BJ (cell line): ENCODE data around the gene COL9A2. TPM values are rescaled to one million over a fixed set of nuclear protein-coding genes. Genes with fewer than 3 reads are reported as not detected.

Experiments used
- CTCF ChIA-PET: fragments of 350-600 bp; formaldehyde crosslinking; extraction: SDS; loops from one replicate; lab custom pipeline; 2021; ENCODE audit warnings: antibody characterized with exemption, inconsistent platforms; lab: Yijun Ruan, JAX
- POLR2A ChIA-PET: fragments of 300-600 bp; sonication (Branson Sonifier 250); formaldehyde crosslinking; extraction: SDS; loops from one replicate; lab custom pipeline; 2021; ENCODE audit warnings: antibody characterized with exemption; lab: Charles Lee
- DNase-seq: peaks from one replicate; pipeline ENCODE4 v3.0.0-alpha.2; 2011; ENCODE audit warnings: low read depth
- H3K27me3 ChIP-seq: 2 replicates; pipeline ENCODE4 v1.6.0; 2011; ENCODE audit warnings: low read length; ENCODE audit not compliant: control insufficient read depth, insufficient read depth
- H3K36me3 ChIP-seq: 2 replicates; pipeline ENCODE4 v1.5.1; 2011; ENCODE audit warnings: low read length; ENCODE audit not compliant: control insufficient read depth, insufficient read depth
- H3K4me3 ChIP-seq: 2 replicates; pipeline ENCODE4 v1.5.1; 2011; ENCODE audit warnings: low read depth, mild to moderate bottlenecking, control low read depth, low read length
- polyA plus RNA-seq: library from polyadenylated mRNA; depleted of rRNA; stranded (reverse); fragments of >200 nt; gene quantifications from 2 replicates; pipeline ENCODE4 v1.2.3, GENCODE V29; 2011
- TF ChIP-seq, protein P1 (sequence below): IDR thresholded peaks from 2 replicates; pipeline ENCODE4 v1.5.1; 2011; ENCODE audit warnings: low read depth, mild to moderate bottlenecking, control low read depth, inconsistent platforms, low read length, moderate library complexity; ENCODE audit not compliant: insufficient read depth

The COL9A2 gene
- polyA plus RNA-seq, 1 experiment: 0.07 TPM

DNA sequence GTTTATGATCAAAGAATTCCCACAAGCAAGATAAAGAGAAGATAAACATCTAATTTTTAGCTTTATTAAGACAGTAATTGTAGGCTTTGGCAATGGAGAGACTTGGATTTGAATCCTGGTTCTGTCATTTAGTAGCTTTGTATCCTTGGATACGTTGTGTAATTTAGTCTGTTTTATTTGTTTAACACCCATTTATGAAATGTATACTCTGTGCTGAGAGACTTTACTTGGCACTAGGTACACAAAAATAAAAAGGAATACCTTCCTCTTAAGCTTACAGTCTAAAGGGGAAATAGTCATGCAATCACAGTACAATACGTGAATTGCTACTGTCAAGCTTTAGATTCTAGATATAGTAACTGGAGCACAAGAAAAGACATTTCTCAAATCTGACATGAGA lies 35.2 kb downstream of the COL9A2 start:
- TF ChIP-seq, protein P1, sequence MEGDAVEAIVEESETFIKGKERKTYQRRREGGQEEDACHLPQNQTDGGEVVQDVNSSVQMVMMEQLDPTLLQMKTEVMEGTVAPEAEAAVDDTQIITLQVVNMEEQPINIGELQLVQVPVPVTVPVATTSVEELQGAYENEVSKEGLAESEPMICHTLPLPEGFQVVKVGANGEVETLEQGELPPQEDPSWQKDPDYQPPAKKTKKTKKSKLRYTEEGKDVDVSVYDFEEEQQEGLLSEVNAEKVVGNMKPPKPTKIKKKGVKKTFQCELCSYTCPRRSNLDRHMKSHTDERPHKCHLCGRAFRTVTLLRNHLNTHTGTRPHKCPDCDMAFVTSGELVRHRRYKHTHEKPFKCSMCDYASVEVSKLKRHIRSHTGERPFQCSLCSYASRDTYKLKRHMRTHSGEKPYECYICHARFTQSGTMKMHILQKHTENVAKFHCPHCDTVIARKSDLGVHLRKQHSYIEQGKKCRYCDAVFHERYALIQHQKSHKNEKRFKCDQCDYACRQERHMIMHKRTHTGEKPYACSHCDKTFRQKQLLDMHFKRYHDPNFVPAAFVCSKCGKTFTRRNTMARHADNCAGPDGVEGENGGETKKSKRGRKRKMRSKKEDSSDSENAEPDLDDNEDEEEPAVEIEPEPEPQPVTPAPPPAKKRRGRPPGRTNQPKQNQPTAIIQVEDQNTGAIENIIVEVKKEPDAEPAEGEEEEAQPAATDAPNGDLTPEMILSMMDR: no peak
- Histone ChIP-seq H3K27me3 (no peaks in the 10 kb centered on the region), H3K36me3 (peaks cover 2% of the 10 kb centered on the region), H3K4me3 (no peak overlapping the region)
- no peak for DNase-seq
- POLR2A ChIA-PET: no interaction called here
- CTCF ChIA-PET: interaction anchor here (1.1 to 1.3 kb wide), 2 partner anchors 8 to 129 kb away, joined by 3 read pairs; no protein-coding TSS in a partner anchor

DNA sequence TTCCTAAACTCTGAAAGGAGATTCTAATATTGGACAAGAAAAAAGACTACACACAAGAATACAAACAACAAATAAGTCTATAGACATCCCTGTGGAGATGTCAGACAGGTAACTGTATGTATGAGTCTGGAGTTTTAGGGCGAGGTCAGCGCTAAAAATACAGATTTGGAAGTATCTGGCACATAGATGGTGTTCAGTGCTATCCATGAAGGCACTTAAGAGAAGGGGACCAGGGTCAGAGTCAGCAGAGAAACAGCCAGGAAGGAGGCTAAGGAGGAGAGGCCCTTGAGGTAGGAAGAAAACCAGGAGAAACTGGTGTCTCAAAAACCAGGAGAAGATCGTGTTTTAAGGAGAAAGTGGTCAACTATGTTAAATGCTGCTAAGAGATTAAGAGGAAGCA lies 41.0 kb downstream of the COL9A2 start:
- H3K36me3 ChIP-seq: peaks cover 4% of the 10 kb centered on the region
- TF ChIP-seq, protein P1: no peak
- POLR2A ChIA-PET: no interaction called here
- CTCF ChIA-PET: interaction anchor here (1.2 to 2.1 kb wide), 2 partner anchors 40 to 123 kb away, joined by 3 to 6 read pairs; no protein-coding TSS in a partner anchor
- no peaks in the 10 kb centered on the region for H3K27me3 ChIP-seq
- H3K4me3 ChIP-seq: no peak overlapping the region
- no peak for DNase-seq

DNA sequence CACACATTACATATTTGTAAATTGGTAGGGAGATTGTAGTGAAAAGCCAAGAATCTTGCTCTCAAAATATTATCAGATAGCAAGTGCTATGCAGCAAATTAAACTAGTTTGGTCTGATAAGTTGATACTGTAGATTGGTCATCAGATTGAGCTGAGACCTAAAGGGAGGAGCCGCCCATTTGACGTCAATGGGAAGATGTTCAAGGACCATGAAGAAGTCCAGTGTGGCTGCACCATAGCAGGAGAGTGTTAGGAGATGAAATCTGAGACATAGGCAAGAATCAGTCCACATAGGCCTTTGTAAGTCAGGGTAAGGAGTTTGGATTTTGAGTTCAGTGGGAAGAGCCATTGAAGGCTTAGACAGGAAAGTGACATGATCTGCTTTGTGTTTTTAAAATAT lies 42.8 kb downstream of the COL9A2 start:
- ChIA-PET CTCF (interaction anchor here (1.1 to 2.1 kb wide), 2 partner anchors 8 to 121 kb away, joined by 3 to 6 read pairs; no protein-coding TSS in a partner anchor), POLR2A (no interaction called here)
- TF ChIP-seq, protein P1: no peak
- H3K36me3 ChIP-seq: peaks cover 5% of the 10 kb centered on the region
- no peak overlapping the region for H3K4me3 ChIP-seq
- no peaks in the 10 kb centered on the region for H3K27me3 ChIP-seq
- DNase-seq: no peak

DNA sequence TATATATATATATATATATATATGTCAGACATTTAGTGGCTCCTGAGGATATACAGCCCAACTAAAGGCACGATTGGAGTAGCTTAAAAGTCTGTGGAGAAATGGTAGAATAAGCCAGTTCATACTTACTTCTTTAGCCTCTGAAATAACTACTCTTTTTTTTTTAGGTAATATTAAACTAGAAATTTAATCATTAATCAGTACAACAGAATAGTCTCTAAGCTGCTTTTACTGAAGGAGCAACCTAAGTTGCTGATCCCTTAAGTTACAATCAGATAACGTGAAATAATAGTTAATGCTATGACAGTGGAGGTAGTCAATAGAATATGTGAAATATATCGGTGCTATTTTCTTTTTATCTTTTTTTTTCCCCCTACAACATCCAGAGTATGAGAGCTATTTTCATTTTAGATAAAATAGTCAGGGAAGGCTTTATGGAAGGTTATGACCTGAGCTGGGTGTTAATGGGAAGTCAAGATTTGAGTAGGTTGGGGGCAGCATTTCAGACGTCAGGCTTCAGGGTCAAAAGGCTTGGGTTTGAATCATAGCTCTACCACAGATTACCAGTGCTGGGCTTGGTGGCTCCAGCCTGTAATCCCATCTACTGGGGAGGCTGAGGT lies 43.4 kb downstream of the COL9A2 start:
- Histone ChIP-seq H3K36me3 (peaks cover 8% of the 10 kb centered on the region), H3K4me3 (no peak overlapping the region), H3K27me3 (no peaks in the 10 kb centered on the region)
- ChIA-PET POLR2A (no interaction called here), CTCF (interaction anchor here (1.1 to 1.3 kb wide), 2 partner anchors 8 to 121 kb away, joined by 3 read pairs; no protein-coding TSS in a partner anchor)
- TF ChIP-seq, protein P1: no peak
- DNase-seq: no peak

DNA sequence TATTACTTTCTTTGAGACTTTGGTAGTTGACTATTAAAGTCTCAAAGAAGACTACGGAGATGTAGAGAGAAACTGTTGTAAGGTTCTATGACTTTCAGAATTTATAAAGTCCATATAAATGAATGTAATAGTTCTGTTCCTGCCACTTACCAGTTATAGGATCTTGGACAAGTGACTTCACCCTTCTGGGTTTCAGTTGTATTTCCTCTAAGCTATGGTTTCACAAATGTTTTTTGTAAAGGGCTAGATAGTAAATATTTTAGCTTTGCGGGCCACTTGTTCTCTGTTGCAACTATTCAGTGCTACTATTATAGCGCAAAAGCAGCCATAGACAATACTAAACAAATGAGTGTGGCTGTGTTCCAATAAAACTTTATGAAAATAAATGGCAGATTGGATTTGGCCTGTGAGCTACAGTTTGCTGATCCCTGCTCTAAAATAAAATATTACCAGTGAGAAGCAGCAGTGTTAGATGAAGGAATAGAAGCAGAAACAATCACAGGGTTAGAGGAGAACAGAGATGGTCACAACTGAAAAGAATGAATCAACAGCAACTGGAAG lies 44.4 kb downstream of the COL9A2 start:
- DNase-seq: no peak
- Histone ChIP-seq H3K27me3 (no peaks in the 10 kb centered on the region), H3K36me3 (peaks cover 11% of the 10 kb centered on the region), H3K4me3 (no peak overlapping the region)
- ChIA-PET CTCF (interaction anchor here (1.3 kb wide), 1 partner anchor 120 kb away, joined by 3 read pairs; no protein-coding TSS in a partner anchor), POLR2A (no interaction called here)
- TF ChIP-seq, protein P1: no peak
